GM12892 (cell line): Measurements from ENCODE around the gene NCKIPSD.

Source experiments
- POLR2A ChIP-seq: IDR thresholded peaks from 2 replicates; pipeline ENCODE4 v1.6.1; 2011; ENCODE audit warnings: low read depth, low read length, control low read depth
- POLR2AphosphoS5 ChIP-seq: IDR thresholded peaks from 2 replicates; pipeline ENCODE4 v1.6.1; 2011; ENCODE audit warnings: low read depth, low read length, control low read depth

GRCh38 chr3:48664929-48665328, 20.8 kb downstream of the NCKIPSD start:
- TF ChIP-seq POLR2AphosphoS5: no peak
- no peak for TF ChIP-seq POLR2A
